ENCODE results near the gene ABL2.
"Not testable (repeated sequence)": the region's sequence is repeated elsewhere in the genome, so short reads cannot be mapped to it uniquely, and the experiment has no call there.

Gene ABL2

DNA sequence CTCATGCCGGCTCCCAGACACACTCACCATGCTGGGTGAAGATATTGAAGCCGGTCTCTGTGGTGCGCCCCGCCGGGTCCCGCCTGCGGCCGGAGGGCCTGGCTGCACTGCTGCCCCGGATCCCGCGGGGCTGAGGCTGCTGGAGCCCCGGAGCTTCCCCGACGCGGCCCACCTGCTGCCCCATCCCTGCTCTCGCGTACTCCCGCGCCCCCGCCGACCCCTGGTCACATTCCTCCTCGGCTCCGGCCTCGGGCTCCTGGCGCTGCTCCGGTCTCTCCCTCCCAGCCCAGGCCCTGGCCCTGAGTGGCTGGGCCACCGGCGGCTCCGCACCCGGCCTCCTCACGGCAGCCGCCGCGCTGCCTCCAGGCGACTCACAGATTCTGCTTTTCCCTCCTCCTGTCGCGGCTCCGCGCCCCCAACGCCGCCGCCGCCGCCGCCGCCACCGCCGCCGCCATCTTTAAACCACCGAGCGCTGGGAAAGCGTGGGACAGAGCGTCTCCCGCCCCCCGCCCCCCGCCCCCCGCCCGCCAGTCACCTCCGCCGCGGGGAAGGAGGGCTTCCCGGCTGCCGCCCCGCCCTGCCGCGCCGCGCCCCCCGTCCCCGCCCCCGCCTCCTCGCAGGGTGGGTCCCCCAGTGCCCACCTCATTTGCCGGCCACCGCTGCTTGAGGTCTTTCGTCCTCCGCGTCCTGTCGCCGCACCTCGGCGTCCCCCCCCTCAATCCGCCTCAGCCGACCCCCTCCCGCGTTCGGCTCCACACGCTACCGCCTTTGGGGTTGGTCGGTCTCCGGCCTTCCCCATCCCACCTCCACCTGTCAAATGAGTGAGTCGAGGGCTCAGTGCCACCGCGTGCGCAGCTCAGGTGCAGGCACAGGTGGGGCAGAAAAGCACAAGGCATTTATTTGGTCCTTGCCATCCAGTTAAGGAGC, at the start of gene ABL2:
TSS of gene ABL2 (minus strand) at position 464 of the 927 bp plus-strand sequence. CDS start at position 184, 280 bp downstream.
- DNase-seq, result peak; percentile 51 to 69

DNA sequence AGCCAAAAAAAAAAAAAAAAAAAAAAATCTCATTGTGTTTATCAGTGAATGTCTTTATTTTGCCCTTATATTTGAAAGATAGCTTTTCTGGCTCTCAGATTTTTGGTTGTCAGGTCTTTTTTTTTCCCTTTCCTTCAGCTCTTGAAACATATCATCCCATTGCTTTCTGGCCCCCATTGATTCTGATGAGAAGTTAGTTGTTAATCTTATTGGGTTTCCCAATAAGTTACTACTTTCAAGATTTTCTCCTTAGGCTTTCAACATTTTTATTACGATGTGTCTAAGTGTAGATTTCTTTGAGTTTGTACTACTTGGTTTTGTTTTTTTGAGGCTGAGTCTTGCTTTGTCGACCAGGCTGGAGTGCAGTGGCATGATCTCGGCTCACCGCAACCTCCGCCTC, 49.4 kb upstream of the ABL2 start:
- no peak for DNase-seq

DNA sequence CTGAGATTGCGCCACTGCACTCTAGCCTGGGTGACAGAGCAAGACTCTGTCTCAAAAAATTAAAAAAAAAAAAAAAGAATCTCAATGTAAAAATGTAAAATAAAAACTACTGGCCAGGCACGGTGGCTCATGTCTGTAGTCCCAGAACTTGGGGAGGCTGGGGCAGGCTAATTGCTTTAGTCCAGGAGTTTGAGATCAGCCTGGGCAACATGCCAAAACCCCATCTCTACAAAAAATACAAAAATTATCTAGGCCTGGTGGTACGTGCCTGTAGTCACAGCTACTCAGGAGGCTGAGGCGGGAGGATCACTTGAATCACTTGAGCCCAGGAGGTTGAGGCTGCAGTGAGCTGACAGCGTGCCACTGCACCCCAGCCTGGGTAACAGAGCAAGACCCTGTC, 44.9 kb upstream of the ABL2 start:
- not testable (repeated sequence) for DNase-seq

DNA sequence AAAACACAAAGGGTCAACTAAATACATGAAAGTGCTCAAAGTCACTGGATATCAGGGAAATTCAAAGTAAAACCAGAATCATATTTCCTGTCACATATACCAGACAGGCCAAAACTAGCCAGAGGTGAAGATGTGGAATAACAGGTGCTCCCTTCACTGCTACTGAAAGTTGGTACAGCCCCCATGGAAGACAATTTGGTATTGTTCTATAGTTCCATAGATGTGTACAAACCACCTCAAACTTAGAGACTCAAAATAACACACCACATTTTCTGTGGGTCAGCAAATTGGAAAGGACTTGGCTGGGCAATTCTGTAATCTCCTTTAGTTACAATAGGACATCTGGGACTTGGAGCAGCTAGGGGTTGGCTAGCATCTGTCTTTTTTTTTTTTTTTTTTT, 39.6 kb upstream of the ABL2 start:
- DNase-seq, result no peak

DNA sequence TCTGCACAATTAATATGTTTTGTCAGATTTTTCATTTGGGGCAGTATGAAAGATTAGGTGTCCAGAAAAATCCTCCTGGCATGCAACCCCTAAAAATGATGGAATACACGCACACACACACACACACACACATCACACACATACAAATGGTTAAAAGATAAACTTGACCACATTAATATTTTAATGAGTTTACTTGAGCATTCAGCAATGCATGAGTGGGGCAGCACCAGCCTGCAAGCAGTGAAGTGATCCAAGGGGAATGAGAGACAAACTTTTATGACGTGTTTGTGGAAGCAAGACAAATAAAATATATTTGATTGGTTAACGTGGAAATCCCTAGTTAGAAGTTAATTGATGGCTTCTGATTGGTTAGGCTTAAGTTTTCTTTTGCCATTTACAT, 35.0 kb upstream of the ABL2 start:
- no peak for DNase-seq

DNA sequence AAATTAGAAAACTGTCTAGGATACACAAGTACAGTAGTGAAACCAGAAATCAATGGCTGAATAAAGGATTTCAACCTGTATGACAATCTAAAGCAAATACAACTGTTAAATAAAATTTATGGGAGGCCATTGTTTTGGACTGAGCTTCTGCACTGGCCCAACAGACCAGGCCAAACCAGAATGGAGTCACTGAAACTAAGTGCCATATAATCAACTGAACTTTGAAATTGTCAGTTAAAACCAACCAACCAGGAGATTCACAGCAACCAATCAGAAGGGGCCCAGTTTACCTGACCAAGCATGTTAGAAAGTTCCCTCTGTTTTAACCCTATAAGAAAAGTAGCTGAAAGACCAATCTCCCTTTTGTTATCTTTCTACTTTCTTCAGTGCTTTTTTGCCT, 33.6 kb upstream of the ABL2 start:
- DNase-seq, result no peak

DNA sequence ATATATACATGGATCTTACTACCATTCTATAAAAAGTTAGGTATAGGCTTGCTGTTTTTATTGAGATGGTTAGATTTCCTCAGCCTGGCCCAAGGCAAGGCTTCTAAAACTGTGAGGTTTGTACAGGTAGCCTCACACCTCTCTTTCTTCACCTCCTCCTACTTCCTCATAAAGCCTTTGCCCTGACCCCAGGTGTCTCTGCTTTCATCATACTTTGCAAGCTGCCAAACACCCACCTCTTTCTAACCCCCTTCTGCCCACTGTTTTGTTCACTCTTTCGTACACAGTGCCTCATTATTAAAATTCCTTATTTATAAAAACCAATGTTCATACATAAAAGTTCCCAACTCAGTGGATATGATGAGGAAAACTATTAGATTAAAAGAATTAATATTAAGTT, 32.7 kb upstream of the ABL2 start:
- no peak for DNase-seq

DNA sequence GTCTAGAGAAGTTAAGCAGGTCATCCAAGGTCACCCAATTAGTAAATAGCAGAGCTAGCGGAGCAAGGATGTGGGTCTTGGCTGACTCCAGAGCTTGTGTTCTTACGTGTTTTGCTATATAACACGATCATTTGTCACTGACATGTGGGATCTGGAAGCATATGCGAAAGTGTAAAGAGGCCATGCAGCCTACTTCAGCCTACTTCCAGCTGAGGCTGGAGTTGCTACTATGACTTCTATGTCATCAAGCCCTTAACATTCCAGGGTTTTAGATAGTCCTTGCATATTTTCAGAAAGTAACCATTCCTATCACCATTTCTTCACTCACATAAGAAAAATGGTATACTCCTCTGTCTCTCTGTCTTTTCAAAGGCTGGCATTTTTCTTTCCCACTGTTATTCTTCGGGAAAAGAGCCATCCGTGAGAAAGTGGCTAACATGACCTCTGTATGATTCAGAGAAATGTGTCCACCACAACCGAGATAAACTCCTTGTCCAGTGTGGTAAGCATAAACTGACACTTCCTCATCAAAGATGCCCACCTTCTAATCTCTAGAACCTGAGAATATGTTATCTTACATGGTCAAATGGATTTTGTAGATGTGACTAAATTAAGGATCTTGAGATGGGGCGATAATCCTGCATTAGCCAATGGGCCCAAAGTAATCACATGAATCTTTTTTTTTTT, 24.0 kb upstream of the ABL2 start:
- DNase-seq, result no peak

DNA sequence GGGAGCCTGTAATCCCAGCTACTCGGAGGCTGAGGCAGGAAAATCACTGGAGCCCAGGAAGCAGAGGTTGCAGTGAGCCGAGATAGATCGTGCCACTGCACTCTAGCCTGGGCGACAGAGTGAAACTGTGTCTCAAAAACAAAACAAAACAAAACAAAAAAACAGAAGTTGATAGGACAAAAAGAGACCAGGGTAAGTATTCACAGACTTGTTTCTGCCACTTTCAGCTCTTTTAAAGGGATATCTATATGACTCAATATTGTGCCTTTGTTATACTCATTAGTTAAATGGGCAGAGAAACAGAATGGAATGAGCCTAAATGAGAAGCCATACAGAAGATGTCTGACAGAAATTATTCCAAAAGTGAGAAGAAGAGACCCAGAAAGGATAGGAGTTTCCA, 23.1 kb upstream of the ABL2 start:
- no peak for DNase-seq

DNA sequence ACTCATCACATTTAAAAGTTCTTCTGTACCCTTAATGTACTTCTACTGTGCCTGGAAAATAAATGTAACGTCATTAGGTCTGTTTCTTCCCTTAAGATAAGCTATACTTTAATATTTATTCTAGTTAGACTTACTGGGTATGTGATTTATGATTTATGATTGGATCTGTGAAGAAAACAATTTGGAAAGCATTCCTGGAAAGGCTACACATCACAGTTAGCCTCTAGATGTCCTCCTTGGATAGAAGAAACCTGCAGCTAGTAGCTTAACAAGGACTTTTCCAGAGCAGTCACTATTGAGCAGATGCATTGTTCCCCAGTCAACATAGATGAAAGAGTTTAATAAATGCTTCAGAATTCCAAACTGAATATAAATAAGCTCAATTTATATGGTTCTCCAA, 22.2 kb upstream of the ABL2 start:
- peak in 1 of 2 donors; percentile 39 for DNase-seq

DNA sequence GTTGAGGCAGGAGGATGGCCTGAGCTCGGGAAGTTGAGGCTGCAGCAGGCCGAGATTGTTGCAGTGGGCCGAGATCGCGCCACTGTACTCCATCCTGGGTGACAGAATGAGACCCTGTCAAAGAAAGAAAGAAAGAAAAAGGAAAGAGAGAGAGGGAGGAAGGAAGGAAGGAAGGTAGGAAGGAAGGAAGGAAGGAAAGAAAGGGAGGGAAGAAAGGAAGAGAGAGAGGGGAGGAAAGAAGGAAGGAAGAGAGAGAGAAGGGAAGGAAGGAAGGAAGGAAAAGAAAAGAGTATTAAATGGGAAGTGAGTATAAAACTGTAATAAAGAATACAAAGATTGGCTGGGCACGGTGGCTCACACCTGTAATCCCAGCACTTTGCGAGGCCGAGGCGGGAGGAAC, 18.4 kb upstream of the ABL2 start:
- DNase-seq, result no peak

DNA sequence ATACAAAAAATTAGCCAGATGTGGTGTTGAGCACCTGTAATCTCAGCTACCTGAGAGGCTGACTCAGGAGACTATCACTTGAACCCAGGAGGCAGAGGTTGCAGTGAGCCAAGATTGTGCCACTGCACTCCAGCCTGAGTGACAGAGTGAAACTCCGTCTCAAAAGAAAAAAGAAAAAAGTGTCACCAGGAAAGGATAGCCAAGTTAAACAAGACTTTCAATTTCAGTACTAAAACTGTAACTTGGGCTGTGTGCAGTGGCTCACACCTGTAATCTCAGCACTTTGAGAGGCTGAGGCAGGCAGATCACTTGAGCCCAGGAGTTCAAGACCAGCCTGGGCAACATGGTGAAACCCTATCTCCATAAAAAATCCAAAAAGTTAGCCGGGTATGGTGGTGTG, 15.9 kb upstream of the ABL2 start:
- not testable (repeated sequence) for DNase-seq

DNA sequence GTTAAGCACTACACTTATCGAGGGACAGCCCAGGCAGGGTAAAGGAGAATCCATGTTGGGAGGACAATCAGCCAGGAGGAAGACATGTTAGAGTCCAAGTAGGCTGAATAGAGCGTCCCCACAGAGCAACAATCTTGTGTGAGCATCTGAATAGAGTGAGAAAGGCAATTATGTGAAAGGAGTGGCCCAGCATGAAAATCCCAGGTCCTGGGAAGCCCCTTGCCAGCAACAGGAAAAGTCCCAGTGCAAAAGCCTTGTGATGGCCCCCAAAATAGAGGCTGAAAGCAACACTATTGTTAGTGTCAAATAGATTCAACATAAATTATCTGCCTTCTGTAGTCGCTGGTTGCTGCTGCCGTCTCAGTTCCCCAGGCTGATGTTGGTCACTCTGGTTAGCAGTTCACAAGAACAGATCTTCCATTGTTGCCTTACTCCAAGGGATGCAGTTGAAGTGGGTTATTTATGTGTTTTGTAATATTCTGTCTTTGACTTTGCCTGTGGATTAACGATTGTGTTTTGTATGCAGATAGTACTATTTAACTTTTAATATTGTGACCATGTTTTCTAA, 12.1 kb upstream of the ABL2 start:
- no peak for DNase-seq

DNA sequence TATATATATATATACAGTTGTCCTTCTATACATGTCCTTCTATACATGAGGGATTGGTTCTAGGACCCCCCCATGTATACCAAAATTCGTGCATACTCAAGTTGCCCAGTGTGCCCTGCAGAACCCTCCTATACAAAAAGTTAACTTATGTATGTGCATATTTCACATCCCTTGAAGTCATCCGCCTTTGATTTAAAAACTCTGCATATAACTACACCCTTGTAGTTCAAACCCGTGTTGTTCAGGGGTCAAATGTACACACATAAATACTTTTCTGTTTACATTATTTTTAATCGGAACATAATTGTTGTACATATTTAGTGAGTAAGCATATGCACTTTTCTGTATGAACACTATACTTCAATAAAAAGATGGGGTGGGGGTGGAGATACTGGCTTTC, 7.7 kb upstream of the ABL2 start:
- no peak for DNase-seq

DNA sequence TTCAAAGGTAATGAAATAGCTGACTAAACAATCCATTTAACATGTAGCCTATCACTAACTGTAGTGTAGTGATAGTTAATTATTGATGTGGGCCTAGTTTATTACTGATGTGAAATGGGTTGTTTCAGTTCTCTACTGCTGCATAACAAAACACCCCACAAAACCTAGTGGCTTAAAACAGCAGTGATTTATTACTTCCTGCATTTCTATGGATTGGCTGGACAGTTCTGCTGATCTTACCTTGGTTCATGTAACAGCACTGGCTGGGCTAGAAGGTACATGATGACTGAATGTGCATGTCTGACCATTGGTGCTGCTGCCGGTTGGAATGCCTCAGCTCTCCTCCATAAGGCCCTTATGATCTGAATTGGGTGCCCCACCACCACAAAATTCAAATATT, 5.4 kb upstream of the ABL2 start:
- DNase-seq, result no peak

DNA sequence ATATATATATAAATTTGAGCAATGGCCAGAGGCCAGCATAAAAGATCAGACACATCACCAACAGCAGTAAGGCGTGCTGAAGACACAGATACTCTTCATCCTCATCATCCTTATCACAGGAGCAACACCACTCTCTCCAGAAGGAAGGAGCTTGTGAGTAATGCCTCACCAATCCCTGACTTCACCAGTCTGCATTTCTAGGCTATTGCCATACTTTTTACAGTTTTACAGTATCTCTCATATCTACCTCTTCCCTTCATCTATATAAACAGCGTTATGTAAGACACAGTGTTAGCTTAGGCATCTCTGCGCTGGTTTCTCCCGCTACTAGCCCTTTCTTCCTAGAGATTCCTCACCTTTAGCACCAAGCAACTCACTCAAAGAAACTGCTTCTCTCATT, 2.4 kb upstream of the ABL2 start:
- DNase-seq, result no peak

DNA sequence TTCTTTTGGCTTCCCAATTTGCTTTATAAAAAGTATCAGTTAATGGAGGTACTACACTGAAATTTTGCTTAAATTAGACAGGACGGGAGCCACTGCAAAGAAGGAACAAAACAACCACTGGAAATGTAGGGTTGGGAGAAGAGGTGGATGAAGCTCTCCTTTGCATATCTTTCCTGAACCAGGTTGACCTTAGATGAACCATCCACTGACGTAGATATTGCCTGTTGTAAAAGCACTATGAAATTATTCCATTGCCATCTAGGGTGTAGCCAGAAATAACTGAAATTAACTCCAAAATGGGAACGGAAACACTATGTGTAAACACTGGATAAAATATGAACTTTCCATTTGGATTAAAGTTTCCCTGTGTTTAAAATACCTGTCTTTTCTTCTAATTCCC, 1.2 kb upstream of the ABL2 start:
- DNase-seq, result no peak

DNA sequence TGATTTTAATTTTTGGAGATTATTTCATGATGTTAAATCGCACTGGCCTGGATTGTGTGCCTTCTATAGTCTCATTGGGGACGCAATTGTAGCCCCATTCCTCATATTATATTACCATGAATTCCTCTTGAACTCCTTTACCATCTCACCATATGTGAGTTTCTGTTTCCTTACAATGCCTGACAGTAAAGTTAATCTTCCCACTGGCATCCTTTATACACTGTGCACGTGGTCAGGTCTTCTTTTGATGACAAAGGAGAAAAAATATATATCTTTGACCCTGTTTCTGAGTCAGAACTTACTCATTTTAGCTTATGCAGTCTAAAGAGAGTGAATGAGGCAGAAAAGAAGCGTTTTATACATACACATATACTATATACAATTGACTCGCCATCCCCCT, 774 bp upstream of the ABL2 start:
- DNase-seq, result peak in 1 of 2 donors; percentile 18

DNA sequence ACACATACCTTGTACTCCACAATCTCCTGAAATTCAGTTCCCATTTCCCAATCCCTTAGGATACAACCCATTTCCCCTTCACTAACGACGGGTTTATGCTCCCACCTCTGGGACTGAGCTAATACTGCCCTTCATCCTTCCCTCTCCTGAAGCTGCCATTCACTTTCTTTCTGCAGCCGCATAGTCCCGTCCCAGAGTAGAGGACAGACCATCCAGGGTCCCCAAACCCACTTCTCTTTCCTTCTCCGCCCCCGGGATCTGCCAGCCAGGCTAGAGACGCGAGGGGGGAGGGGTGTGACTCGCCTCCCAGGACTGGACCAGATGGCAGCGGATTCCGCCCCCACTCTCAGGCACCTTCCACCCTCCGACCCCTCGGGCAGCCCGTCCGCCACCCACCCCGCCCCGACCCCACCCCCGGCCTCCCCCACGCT, 679 bp downstream of the ABL2 start:
- DNase-seq, result peak in 1 of 2 donors; percentile 24

DNA sequence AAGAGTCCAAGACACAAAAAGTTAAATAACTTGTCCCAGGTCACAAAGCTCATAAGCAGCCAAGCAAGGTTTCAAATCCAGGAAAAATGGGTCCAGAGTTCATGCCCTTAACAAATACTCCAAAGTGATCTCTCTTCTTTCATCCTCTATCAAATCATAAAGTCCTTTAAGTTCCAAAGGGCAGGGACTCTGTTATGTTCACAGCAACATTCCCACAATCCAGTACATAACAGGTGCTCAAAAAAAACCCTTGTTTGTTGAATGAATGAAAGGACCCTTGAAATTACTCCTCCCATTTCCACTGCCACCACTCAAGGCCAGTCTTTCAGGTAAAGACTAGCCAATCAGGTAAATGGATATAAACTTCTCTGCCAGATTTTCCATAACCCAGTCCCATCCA, 2.7 kb downstream of the ABL2 start:
- DNase-seq, result no peak

DNA sequence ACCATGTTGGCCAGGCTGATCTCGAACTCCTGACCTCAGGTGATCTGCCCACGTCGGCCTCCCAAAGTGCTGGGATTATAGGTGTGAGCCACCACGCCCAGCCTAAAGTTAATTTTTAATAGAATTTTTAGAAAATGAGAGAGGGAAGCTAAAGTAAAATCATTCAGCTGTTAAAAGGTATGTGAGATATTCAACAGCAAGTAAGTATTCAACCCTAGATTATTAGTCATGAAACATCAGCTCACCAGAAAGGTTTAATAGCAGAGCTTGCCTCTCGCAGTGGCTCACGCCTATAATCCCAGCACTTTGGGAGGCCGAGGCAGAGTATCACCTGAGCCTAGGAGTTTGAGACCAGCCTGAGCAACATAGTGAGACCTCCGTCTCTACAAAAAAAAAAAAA, 5.0 kb downstream of the ABL2 start:
- not testable (repeated sequence) for DNase-seq

DNA sequence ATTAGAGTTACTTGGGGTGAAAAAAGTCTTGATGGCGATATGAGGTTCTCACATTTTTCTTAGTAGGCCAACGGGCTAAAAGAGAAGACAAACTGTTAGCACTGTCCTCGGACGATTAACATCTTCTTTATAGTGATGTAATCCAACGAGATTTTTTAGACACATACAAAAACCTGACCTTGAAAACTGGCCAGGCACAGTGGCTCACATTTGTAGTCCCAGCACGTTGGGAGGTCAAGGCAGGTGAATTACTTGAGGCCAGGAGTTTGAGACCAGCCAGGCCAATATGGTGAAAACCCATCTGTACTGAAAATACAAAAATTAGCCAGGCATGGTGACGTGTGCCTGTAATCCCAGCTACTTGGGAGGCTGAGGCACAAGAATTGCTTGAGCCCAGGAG, 8.4 kb downstream of the ABL2 start:
- not testable (repeated sequence) for DNase-seq

DNA sequence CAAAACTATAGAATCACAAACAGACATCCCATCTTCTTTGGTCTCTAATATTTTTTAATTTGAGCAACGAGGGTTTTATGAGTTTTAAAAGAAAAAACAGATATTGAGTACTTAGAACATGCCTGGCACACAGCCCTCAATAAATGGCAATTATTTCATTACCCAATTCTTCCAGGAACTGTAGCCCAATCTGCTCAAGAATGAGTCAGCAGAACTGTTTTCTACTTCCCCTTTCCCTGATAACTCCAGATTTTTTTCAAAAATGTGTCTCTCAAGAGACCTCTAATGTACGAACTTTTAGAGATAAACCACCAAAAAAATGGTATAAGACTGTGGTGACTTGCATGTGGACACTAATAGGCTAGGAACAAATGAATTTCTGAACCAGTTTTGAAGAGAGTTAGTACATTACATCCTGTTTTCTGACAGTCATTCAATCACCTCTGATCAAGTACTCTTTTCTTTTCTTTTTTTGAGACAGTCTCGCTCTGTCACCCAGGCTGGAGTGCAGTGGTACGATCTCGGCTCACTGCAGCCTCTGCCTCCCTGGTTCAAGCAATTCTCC, 11.5 kb downstream of the ABL2 start:
- no peak for DNase-seq

DNA sequence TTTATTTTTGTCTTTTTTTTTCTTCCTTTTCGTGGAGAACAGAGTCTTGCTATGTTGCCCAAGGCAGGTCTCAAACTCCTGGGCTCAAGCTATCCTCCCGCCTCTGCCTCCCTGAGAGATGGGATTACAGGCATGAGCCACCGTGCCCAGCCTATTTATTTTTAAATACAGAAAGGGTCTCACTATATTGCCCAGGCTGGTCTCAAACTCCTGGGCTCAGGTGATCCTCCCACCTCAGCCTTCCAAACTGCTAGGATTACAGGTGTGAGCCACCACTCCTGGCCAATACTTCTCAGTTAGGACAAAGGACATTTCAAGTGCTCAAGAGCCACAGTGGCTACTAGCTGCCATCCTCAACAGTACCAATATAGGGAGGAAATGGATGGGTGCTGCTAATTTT, 16.2 kb downstream of the ABL2 start:
- DNase-seq, result not testable (repeated sequence)
